SU-DHL-6 (cell line): Measurements from ENCODE around the gene MAP3K21.

Experiments
- H2AFZ ChIP-seq: fragments of 200-600 bp; sonication (generic); 2 replicates; pipeline ENCODE4 v1.6.1; 2014; ENCODE audit warnings: low read depth, mild to moderate bottlenecking, moderate library complexity, mixed read lengths, antibody characterized with exemption, low read length; ENCODE audit not compliant: severe bottlenecking
- H3F3A ChIP-seq: fragments of 200-600 bp; shearing (Covaris generic); 2 replicates; pipeline ENCODE4 v1.6.0; 2016; ENCODE audit warnings: antibody characterized with exemption, mild to moderate bottlenecking; ENCODE audit not compliant: insufficient read depth
- H3K27ac ChIP-seq: fragments of 200-600 bp; sonication (generic); 2 replicates; pipeline ENCODE4 v1.5.1; 2016; ENCODE audit warnings: low read depth, mild to moderate bottlenecking, low read length, moderate library complexity, mixed read lengths
- H3K27me3 ChIP-seq: fragments of 200-600 bp; sonication (generic), shearing (Covaris generic); 2 replicates; pipeline ENCODE4 v1.6.0; 2014; ENCODE audit warnings: mild to moderate bottlenecking, low read length
- H3K36me3 ChIP-seq: fragments of 200-600 bp; sonication (generic); 2 replicates; pipeline ENCODE4 v1.6.1; 2014; ENCODE audit warnings: mild to moderate bottlenecking, low read length, mixed read lengths
- H3K4me2 ChIP-seq: fragments of 300-600, 200-600 bp; shearing (Covaris generic), sonication (generic); 2 replicates; pipeline ENCODE4 v1.6.0; 2014; ENCODE audit warnings: low read length, low read depth, mild to moderate bottlenecking; ENCODE audit not compliant: poor library complexity, severe bottlenecking
- H3K4me3 ChIP-seq: fragments of 200-600 bp; sonication (generic); 2 replicates; pipeline ENCODE4 v1.5.1; 2014; ENCODE audit warnings: antibody characterized with exemption, low read length, mild to moderate bottlenecking, mixed read lengths; ENCODE audit not compliant: insufficient read depth, poor library complexity, severe bottlenecking
- H3K79me2 ChIP-seq: fragments of 200-600 bp; sonication (generic); 2 replicates; pipeline ENCODE4 v1.6.1; 2014; ENCODE audit warnings: mild to moderate bottlenecking, low read length, moderate library complexity; ENCODE audit not compliant: insufficient read depth
- H3K9ac ChIP-seq: fragments of 200-600 bp; sonication (generic); 2 replicates; pipeline ENCODE4 v1.7.0; 2014; ENCODE audit warnings: mild to moderate bottlenecking, low read length
- H3K9me2 ChIP-seq: fragments of 200-600 bp; sonication (generic); replicated peaks from 2 replicates; pipeline ENCODE4 v1.6.1; 2014; ENCODE audit warnings: low read length; ENCODE audit not compliant: insufficient read depth
- H3K9me3 ChIP-seq: fragments of 200-600 bp; sonication (generic); 2 replicates; pipeline ENCODE4 v1.6.1; 2014; ENCODE audit warnings: low read length, mixed read lengths; ENCODE audit not compliant: insufficient read depth
- H4K20me1 ChIP-seq: fragments of 200-600 bp; sonication (generic); 2 replicates; pipeline ENCODE4 v1.6.1; 2014; ENCODE audit warnings: low read depth, mild to moderate bottlenecking, antibody characterized with exemption, low read length, moderate library complexity, mixed read lengths
- EZH2phosphoT487 ChIP-seq: fragments of 200-600 bp; sonication (generic), shearing (Covaris generic); conservative IDR thresholded peaks from 2 replicates; pipeline ENCODE4 v1.6.1; 2018; ENCODE audit warnings: mild to moderate bottlenecking, antibody characterized with exemption, low read length, moderate library complexity, mixed read lengths
- TF ChIP-seq, protein P1 (sequence below): fragments of 200-600 bp; sonication (generic); IDR thresholded peaks from one replicate; pipeline ENCODE4 v1.5.1; 2017; ENCODE audit warnings: antibody characterized with exemption, mild to moderate bottlenecking, low read length, moderate library complexity; ENCODE audit not compliant: insufficient read depth, poor library complexity, severe bottlenecking

Gene MAP3K21

DNA sequence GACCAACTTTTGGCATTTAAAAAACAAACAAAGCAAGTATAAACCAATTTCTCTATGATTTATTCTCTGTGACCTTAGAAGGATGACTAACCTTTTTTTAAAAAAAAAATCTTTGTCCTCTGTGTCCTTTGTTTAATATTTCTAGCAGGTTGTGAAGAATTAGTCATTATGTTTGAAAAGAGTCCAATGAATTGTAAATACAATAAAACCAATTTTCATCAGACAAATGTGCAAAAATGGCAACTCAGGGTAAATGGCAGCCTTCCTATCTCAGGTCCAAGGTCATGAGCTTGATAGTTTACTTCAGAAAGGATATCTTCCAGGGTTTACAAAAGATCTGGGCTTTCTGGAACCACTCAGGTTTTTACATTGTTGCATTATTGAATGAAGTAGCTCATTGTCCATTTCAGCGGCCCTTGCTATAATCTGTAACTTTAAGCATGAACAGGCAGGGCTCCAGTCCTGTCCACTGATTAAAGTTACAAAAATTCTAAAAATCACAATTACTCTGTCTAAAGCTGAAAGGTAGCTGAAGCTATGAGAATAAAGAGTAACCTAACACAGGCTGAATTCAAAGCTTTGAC is 11.7 kb upstream of the MAP3K21 start:
- Histone ChIP-seq H3K9me3 (no peaks in the 10 kb centered on the region), H2AFZ (no peak overlapping the region), H3F3A (no peaks in the 10 kb centered on the region), H3K9me2 (no peaks in the 10 kb centered on the region), H3K27me3 (no peaks in the 10 kb centered on the region), H3K27ac (no peak overlapping the region), H3K79me2 (no peaks in the 10 kb centered on the region), H4K20me1 (no peaks in the 10 kb centered on the region), H3K9ac (no peak overlapping the region), H3K36me3 (no peaks in the 10 kb centered on the region), H3K4me3 (no peak overlapping the region), H3K4me2 (no peak overlapping the region)
- TF ChIP-seq, protein P1, sequence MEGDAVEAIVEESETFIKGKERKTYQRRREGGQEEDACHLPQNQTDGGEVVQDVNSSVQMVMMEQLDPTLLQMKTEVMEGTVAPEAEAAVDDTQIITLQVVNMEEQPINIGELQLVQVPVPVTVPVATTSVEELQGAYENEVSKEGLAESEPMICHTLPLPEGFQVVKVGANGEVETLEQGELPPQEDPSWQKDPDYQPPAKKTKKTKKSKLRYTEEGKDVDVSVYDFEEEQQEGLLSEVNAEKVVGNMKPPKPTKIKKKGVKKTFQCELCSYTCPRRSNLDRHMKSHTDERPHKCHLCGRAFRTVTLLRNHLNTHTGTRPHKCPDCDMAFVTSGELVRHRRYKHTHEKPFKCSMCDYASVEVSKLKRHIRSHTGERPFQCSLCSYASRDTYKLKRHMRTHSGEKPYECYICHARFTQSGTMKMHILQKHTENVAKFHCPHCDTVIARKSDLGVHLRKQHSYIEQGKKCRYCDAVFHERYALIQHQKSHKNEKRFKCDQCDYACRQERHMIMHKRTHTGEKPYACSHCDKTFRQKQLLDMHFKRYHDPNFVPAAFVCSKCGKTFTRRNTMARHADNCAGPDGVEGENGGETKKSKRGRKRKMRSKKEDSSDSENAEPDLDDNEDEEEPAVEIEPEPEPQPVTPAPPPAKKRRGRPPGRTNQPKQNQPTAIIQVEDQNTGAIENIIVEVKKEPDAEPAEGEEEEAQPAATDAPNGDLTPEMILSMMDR: no peak
- TF ChIP-seq EZH2phosphoT487: no peak

DNA sequence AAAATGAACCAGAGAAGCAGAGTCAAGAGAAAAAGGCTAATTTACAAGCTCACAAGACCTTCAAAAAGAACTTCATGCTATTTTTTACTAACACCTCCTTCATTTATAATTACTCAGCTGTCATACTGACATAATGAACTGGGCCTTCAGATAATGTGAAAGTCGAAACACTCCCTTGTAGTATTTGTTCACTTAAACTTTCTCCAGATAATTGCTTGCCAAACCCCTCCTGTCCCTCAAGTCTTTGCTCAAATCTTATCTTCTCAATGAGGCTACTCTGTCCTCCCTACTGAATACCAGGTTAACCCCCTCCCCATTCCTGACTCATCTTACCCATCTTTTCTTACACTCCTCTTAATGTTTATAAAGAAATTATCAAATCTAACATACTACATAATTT is 11.1 kb upstream of the MAP3K21 start:
- Histone ChIP-seq H3K36me3 (no peaks in the 10 kb centered on the region), H3K9me2 (no peaks in the 10 kb centered on the region)
- no peak for TF ChIP-seq EZH2phosphoT487
- TF ChIP-seq, protein P1: no peak

DNA sequence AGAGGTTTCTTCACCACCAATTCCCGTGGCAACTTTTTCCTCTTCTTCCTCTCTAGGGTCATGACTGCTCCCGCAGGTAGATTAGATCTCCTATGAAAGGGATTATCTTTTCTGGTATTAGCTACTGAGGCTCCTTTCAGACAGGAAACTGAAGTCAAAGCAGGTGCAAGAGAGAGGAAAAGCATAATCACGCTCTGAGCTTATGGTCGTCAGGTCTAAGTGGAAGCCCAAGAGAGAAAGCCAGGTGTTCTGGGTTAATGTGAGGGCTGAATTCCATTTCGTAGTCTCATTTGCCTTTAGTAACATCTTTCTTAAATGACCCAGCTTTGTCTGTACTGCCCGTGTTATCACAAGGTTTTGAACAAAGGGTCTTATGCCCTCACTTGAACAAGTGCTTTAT is 8.3 kb upstream of the MAP3K21 start:
- no peak overlapping the region for H3K4me3 ChIP-seq
- H3K27me3 ChIP-seq: no peaks in the 10 kb centered on the region
- no peaks in the 10 kb centered on the region for H3K9me3 ChIP-seq
- no peak overlapping the region for H3K4me2 ChIP-seq
- no peak overlapping the region for H3K27ac ChIP-seq
- no peaks in the 10 kb centered on the region for H3K36me3 ChIP-seq
- no peak overlapping the region for H2AFZ ChIP-seq
- H4K20me1 ChIP-seq: no peaks in the 10 kb centered on the region
- TF ChIP-seq, protein P1: no peak
- no peak for TF ChIP-seq EZH2phosphoT487
- H3K79me2 ChIP-seq: no peaks in the 10 kb centered on the region
- H3F3A ChIP-seq: no peaks in the 10 kb centered on the region
- H3K9me2 ChIP-seq: no peaks in the 10 kb centered on the region
- H3K9ac ChIP-seq: no peak overlapping the region

More for the DNA sequence above, 11.1 kb upstream of the MAP3K21 start:
- Histone ChIP-seq H3K4me3 (no peak overlapping the region), H4K20me1 (no peaks in the 10 kb centered on the region), H3F3A (no peaks in the 10 kb centered on the region), H3K27ac (no peak overlapping the region), H3K79me2 (no peaks in the 10 kb centered on the region), H3K9me3 (no peaks in the 10 kb centered on the region), H3K9ac (no peak overlapping the region), H3K27me3 (no peaks in the 10 kb centered on the region), H2AFZ (no peak overlapping the region), H3K4me2 (no peak overlapping the region)
